Endothelial cell of umbilical vein (primary cell): Measurements from ENCODE around the gene DPH7. TPM values are rescaled to one million over a fixed set of nuclear protein-coding genes. Genes with fewer than 3 reads are reported as not detected.

Source experiments
- BruUV-seq: library from RNA; stranded (reverse); fragments of 400-500 nt; replicated peaks from 2 replicates; lab custom pipeline; 2021; lab: Mats Ljungman, UMichigan
- CTCF ChIA-PET: fragments of 300-600, 350-600 bp; sonication (Branson Sonifier 250); formaldehyde crosslinking; loops from one replicate; lab custom pipeline; 2021; ENCODE audit warnings: antibody characterized with exemption, inconsistent platforms; lab: Charles Lee
- POLR2A ChIA-PET: fragments of 300-600, 350-600 bp; sonication (Branson Sonifier 250); formaldehyde crosslinking; loops from one replicate; lab custom pipeline; 2021; ENCODE audit warnings: antibody characterized with exemption, inconsistent platforms; lab: Charles Lee
- DNase-seq: peaks from one replicate; pipeline ENCODE4 v3.0.0-alpha.2; 2011; ENCODE audit warnings: low read depth, low spot score
- FAIRE-seq: peaks from 2 replicates; lab custom pipeline; 2011; peaks lifted over from hg19 to GRCh38; lab: Jason Lieb, UNC
- H2AFZ ChIP-seq: 2 replicates; pipeline ENCODE4 v1.6.0; 2012; ENCODE audit warnings: low read depth, low read length, control low read depth, inconsistent platforms
- H3K27ac ChIP-seq: 2 replicates; pipeline ENCODE4 v1.5.1; 2011; ENCODE audit warnings: low read depth, mild to moderate bottlenecking, control low read depth, low read length, moderate library complexity; ENCODE audit not compliant: insufficient read depth
- H3K27me3 ChIP-seq, 2 experiments: 2 replicates each; pipeline versions ENCODE4 v1.6.0 to v1.6.1; 2011; ENCODE audit warnings: low read length in 2 of 2, mixed read lengths in 1 of 2; ENCODE audit not compliant: control insufficient read depth in 2 of 2, insufficient read depth in 2 of 2
- H3K36me3 ChIP-seq, 2 experiments: 2 replicates in 1 of 2; 3 replicates in 1 of 2; pipeline ENCODE4 v1.5.1; 2011; ENCODE audit warnings: low read length in 2 of 2, mild to moderate bottlenecking in 1 of 2, moderate library complexity in 1 of 2; ENCODE audit not compliant: control insufficient read depth in 2 of 2, insufficient read depth in 2 of 2; ENCODE audit errors: extremely low read depth in 1 of 2
- H3K4me1 ChIP-seq: 3 replicates; pipeline ENCODE4 v1.5.1; 2011; ENCODE audit warnings: mild to moderate bottlenecking, low read length; ENCODE audit not compliant: control insufficient read depth, insufficient read depth; ENCODE audit errors: extremely low read depth
- H3K4me2 ChIP-seq: 2 replicates; pipeline ENCODE4 v1.6.1; 2011; ENCODE audit warnings: low read length, control low read depth, mixed read lengths; ENCODE audit not compliant: insufficient read depth
- H3K4me3 ChIP-seq, 3 experiments: fragments of 200-600 bp in 1 of 3; sonication (generic), shearing (Covaris generic) in 1 of 3; replicated peaks in 1 of 3; 2 replicates each; pipeline ENCODE4 v1.5.1; 2011 to 2016; ENCODE audit warnings: control low read depth in 3 of 3, low read length in 3 of 3, mild to moderate bottlenecking in 2 of 3, inconsistent platforms in 1 of 3, low read depth in 1 of 3, moderate library complexity in 1 of 3; ENCODE audit not compliant: insufficient read depth in 1 of 3
- H3K79me2 ChIP-seq: 2 replicates; pipeline ENCODE4 v1.6.0; 2012; ENCODE audit warnings: low read length, inconsistent platforms; ENCODE audit not compliant: control insufficient read depth, insufficient read depth
- H3K9ac ChIP-seq: replicated peaks from 2 replicates; pipeline ENCODE3; 2011; ENCODE audit warnings: low read length, control low read depth; ENCODE audit not compliant: insufficient read depth; ENCODE audit errors: extremely low read depth
- H3K9me1 ChIP-seq: replicated peaks from 3 replicates; pipeline ENCODE4 v1.6.0; 2011; ENCODE audit warnings: mild to moderate bottlenecking, low read length; ENCODE audit not compliant: control insufficient read depth, insufficient read depth; ENCODE audit errors: extremely low read depth
- H3K9me3 ChIP-seq: replicated peaks from 2 replicates; pipeline ENCODE4 v1.5.1; 2012; ENCODE audit warnings: low read length, inconsistent platforms; ENCODE audit not compliant: control insufficient read depth, insufficient read depth
- H4K20me1 ChIP-seq: replicated peaks from 2 replicates; pipeline ENCODE3; 2011; ENCODE audit warnings: mild to moderate bottlenecking, low read length; ENCODE audit not compliant: control insufficient read depth, insufficient read depth; ENCODE audit errors: extremely low read depth
- EZH2 ChIP-seq: IDR thresholded peaks from 2 replicates; pipeline ENCODE4 v1.6.1; 2012; ENCODE audit warnings: borderline replicate concordance, low read depth, mild to moderate bottlenecking, moderate library complexity, low read length, inconsistent platforms; ENCODE audit not compliant: severe bottlenecking
- FOS ChIP-seq: IDR thresholded peaks from 2 replicates; pipeline ENCODE4 v1.6.1; 2011; ENCODE audit warnings: mild to moderate bottlenecking, low read length, moderate library complexity, borderline replicate concordance; ENCODE audit not compliant: insufficient read depth
- GATA2 ChIP-seq: IDR thresholded peaks from 2 replicates; pipeline ENCODE4 v1.7.0; 2011; ENCODE audit warnings: low read depth, mild to moderate bottlenecking, moderate library complexity, mixed read lengths, low read length; ENCODE audit not compliant: insufficient read length, insufficient read depth
- JUN ChIP-seq: IDR thresholded peaks from 2 replicates; pipeline ENCODE4 v1.6.1; 2011; ENCODE audit warnings: borderline replicate concordance, low read depth; ENCODE audit not compliant: insufficient read length, insufficient read depth
- MYC ChIP-seq: IDR thresholded peaks from one replicate; pipeline ENCODE4 v1.6.1; 2011; ENCODE audit warnings: mild to moderate bottlenecking, low read depth, low read length
- POLR2A ChIP-seq: IDR thresholded peaks from 2 replicates; pipeline ENCODE4 v1.6.1; 2012; ENCODE audit warnings: low read depth, mild to moderate bottlenecking, control low read depth, low read length
- POLR2AphosphoS5 ChIP-seq: IDR thresholded peaks from 2 replicates; pipeline ENCODE4 v1.6.1; 2012; ENCODE audit warnings: low read depth, mild to moderate bottlenecking, control low read depth, low read length, moderate library complexity; ENCODE audit not compliant: insufficient read depth
- dilution Hi-C: fragments of 300-500 bp; cut with MboI; formaldehyde crosslinking; loops from one replicate; pipeline ENCODE4 v1.15.0; 2019; ENCODE audit warnings: low sequenced_read_pairs; ENCODE audit not compliant: extremely low pct_ligation_motif_present
- intact Hi-C: fragments of 100-400 bp; cut with micrococcal nuclease; formaldehyde crosslinking; loops from one replicate; pipeline ENCODE4 v1.10.0; 2022
- polyA plus RNA-seq, 4 experiments: library from polyadenylated mRNA; depleted of rRNA in 3 of 4; stranded (reverse) in 3 of 4; unstranded in 1 of 4; fragments of >200 nt; gene quantifications; 2 replicates each; pipeline versions ENCODE4 v1.2.1 to v1.2.3, GENCODE V29; 2011 to 2012; ENCODE audit warnings: missing spikeins in 1 of 4
- total RNA-seq: library from RNA; stranded (reverse); gene quantifications from 2 replicates; pipeline ENCODE4 v1.2.3, GENCODE V29; 2021
- TF ChIP-seq, protein P1 (sequence below): IDR thresholded peaks from 2 replicates; pipeline ENCODE4 v1.6.1; 2011; ENCODE audit not compliant: insufficient read depth, insufficient read length
- TF ChIP-seq, protein P2 (sequence below), 2 donors: IDR thresholded peaks; 1 replicate in 1 of 2; 2 replicates in 1 of 2; pipeline ENCODE4 v1.5.1; 2011; ENCODE audit warnings: low read length in 2 of 2, mild to moderate bottlenecking in 2 of 2, moderate library complexity in 2 of 2, control low read depth in 1 of 2, inconsistent platforms in 1 of 2, low read depth in 1 of 2; ENCODE audit not compliant: insufficient read depth in 1 of 2; ENCODE audit errors: extremely low read depth in 1 of 2

The DPH7 gene
- total and polyA plus RNA-seq, 2 donors (not counting 3 experiments of a cell fraction or from before 2014, with no cell fraction given): 41.8 to 43.2 TPM

DNA sequence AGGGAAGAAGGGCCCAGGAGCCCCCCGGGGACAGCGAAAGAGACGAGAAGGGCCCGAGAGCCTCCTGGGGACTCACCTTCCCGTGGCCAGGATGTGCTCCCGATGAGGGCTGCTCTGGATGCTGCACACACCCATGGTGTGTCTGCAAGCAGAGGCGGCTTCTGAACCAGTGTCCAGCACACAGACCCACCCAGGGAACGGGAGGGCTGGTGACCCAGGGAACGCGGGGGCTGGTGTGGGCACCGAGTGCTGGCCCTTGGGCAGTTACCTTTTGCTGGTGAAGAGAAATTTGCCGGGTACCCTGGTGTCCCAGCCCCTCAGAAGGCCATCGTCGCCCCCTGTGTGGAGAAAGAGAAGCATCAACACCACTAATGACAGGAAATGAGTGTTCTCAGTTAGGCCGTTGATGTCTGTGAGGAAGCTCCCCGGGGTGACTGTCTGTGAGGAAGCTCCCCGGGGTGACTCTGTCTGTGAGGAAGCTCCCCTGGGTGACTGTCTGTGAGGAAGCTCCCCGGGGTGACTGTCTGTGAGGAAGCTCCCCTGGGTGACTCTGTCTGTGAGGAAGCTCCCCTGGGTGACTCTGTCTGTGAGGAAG lies 13.8 kb downstream of the DPH7 start:
- Histone ChIP-seq H3K4me3 (no peak overlapping the region), H3K9me3 (no peaks in the 10 kb centered on the region), H3K9ac (no peak overlapping the region), H3K4me1 (no peaks in the 10 kb centered on the region), H3K9me1 (no peaks in the 10 kb centered on the region), H3K4me2 (no peak overlapping the region), H3K27ac (no peak overlapping the region), H3K36me3 (peaks cover 7 to 22% of the 10 kb centered on the region in 2 experiments), H4K20me1 (no peaks in the 10 kb centered on the region), H3K79me2 (peaks cover 4% of the 10 kb centered on the region), H3K27me3 (no peaks in the 10 kb centered on the region), H2AFZ (no peak overlapping the region)
- CTCF ChIA-PET: no interaction called here
- FAIRE-seq (no peak), DNase-seq (no peak)
- POLR2A ChIA-PET: no interaction called here
- BruUV-seq: no TSS peak
- no peak for TF ChIP-seq FOS
- TF ChIP-seq EZH2: no peak
- no peak for TF ChIP-seq POLR2A
- TF ChIP-seq, protein P1, sequence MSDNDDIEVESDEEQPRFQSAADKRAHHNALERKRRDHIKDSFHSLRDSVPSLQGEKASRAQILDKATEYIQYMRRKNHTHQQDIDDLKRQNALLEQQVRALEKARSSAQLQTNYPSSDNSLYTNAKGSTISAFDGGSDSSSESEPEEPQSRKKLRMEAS: no peak
- TF ChIP-seq MYC: no peak
- no peak for TF ChIP-seq JUN
- TF ChIP-seq GATA2: no peak
- TF ChIP-seq POLR2AphosphoS5: no peak
- TF ChIP-seq, protein P2, sequence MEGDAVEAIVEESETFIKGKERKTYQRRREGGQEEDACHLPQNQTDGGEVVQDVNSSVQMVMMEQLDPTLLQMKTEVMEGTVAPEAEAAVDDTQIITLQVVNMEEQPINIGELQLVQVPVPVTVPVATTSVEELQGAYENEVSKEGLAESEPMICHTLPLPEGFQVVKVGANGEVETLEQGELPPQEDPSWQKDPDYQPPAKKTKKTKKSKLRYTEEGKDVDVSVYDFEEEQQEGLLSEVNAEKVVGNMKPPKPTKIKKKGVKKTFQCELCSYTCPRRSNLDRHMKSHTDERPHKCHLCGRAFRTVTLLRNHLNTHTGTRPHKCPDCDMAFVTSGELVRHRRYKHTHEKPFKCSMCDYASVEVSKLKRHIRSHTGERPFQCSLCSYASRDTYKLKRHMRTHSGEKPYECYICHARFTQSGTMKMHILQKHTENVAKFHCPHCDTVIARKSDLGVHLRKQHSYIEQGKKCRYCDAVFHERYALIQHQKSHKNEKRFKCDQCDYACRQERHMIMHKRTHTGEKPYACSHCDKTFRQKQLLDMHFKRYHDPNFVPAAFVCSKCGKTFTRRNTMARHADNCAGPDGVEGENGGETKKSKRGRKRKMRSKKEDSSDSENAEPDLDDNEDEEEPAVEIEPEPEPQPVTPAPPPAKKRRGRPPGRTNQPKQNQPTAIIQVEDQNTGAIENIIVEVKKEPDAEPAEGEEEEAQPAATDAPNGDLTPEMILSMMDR (IDR thresholded peaks at IDR 0.05; ENCODE audit: extremely low read depth in 1 of 2, insufficient read depth in 1 of 2, low read depth in 1 of 2, low read length in 2 of 2): no peak
- intact Hi-C loops: no loop called here
- dilution Hi-C loops: no loop called here
